A549 (cell line): Measurements from ENCODE around the gene ZNF441.
"Not testable (repeated sequence)": the region's sequence is repeated elsewhere in the genome, so short reads cannot be mapped to it uniquely, and the experiment has no call there.

Source experiments
- BCL3 ChIP-seq: fragments of >200 bp; sonication (Bioruptor Twin); formaldehyde crosslinking; IDR thresholded peaks from 3 replicates; pipeline ENCODE4 v1.6.1; 2016
- CBX8 ChIP-seq: fragments of 200-600 bp; sonication (generic); IDR thresholded peaks from 2 replicates; pipeline ENCODE4 v1.6.1; 2016
- CTCF ChIP-seq: fragments of >200 bp; sonication (Bioruptor Twin); formaldehyde crosslinking; IDR thresholded peaks from 3 replicates; pipeline ENCODE4 v1.5.1; 2016
- EP300 ChIP-seq, 2 experiments: fragments of >200 bp; sonication (Bioruptor Twin); formaldehyde crosslinking; IDR thresholded peaks; 2 replicates in 1 of 2; 3 replicates in 1 of 2; pipeline ENCODE4 v1.6.1; 2016 to 2017
- PHF8 ChIP-seq: fragments of 200-600 bp; sonication (generic); IDR thresholded peaks from 2 replicates; pipeline ENCODE4 v1.6.1; 2016; ENCODE audit warnings: low read depth, mild to moderate bottlenecking, antibody characterized with exemption, moderate library complexity, borderline replicate concordance
- ZSCAN20 ChIP-seq: fragments of 250-450 bp; sonication (Bioruptor Pico); IDR thresholded peaks from 2 replicates; pipeline ENCODE4 v1.8.0; 2022; ENCODE audit warnings: mild to moderate bottlenecking, moderate library complexity
- TF ChIP-seq, protein P1 (sequence below): fragments of 450-650 bp; IDR thresholded peaks from 2 replicates; pipeline ENCODE4 v1.6.1; 2014; ENCODE audit warnings: antibody characterized with exemption

DNA sequence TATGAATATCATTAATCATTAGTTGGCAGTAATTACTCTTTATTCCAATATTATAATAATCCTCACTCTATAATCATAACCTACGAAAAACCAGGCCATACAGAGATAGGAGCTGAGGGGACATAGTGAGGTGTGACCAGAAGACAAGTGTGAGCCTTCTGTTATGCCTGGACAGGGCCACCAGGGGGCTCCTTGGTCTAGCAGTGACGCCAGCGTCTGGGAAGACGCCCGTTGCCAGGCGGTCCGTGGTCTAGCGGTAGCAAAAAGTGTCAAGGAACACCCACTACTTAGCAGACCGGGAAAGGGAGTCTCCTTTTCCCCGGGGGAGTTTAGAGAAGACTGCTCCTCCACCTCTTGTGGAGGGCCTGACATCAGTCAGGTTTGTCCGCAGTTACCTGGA, 4.7 kb downstream of the ZNF441 start:
- TF ChIP-seq EP300 (IDR thresholded peaks at IDR 0.05); ZSCAN20 (CRISPR knock-in tag); BCL3; CTCF; PHF8; CBX8: not testable (repeated sequence)
- TF ChIP-seq, protein P1, sequence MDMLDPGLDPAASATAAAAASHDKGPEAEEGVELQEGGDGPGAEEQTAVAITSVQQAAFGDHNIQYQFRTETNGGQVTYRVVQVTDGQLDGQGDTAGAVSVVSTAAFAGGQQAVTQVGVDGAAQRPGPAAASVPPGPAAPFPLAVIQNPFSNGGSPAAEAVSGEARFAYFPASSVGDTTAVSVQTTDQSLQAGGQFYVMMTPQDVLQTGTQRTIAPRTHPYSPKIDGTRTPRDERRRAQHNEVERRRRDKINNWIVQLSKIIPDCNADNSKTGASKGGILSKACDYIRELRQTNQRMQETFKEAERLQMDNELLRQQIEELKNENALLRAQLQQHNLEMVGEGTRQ, result not testable (repeated sequence)
